Choroid plexus epithelial cell (primary cell): Measurements from ENCODE around the gene TMEM74B.

ENCODE experiments used
- DNase-seq: peaks from one replicate; pipeline ENCODE4 v3.0.0-alpha.2; 2010; ENCODE audit warnings: low read depth
- H3K4me3 ChIP-seq: 2 replicates; pipeline ENCODE4 v1.5.1; 2011; ENCODE audit warnings: low read depth, mild to moderate bottlenecking, control low read depth, low read length, moderate library complexity
- CTCF ChIP-seq: conservative IDR thresholded peaks from 2 replicates; pipeline ENCODE4 v1.5.1; 2011; ENCODE audit warnings: low read depth, mild to moderate bottlenecking, control low read depth, inconsistent platforms, low read length, moderate library complexity

TMEM74B gene

GRCh38 chr20:1134836-1135235 is 49.9 kb downstream of the TMEM74B start:
- DNase-seq, result no peak
- no peak for TF ChIP-seq CTCF
- H3K4me3 ChIP-seq, result no peak overlapping the region

- TF ChIP-seq CTCF, result no peak
- no peak for DNase-seq
- H3K4me3 ChIP-seq, result no peak overlapping the region
These were observed 50.4 kb downstream of the TMEM74B start for GRCh38 chr20:1134355-1134754.

GRCh38 chr20:1131354-1131753 is 53.4 kb downstream of the TMEM74B start:
- DNase-seq, result no peak
- no peak for TF ChIP-seq CTCF
- no peak overlapping the region for H3K4me3 ChIP-seq

GRCh38 chr20:1130847-1131246 is 53.9 kb downstream of the TMEM74B start:
- TF ChIP-seq CTCF, result no peak
- no peak overlapping the region for H3K4me3 ChIP-seq
- no peak for DNase-seq
